Activated naive CD8-positive, alpha-beta T cell treated with anti-CD3 and anti-CD28 coated beads, Interleukin-2, amount 10 ng/mL, durations not matched to agents 7 days and 5 days (primary cell): Measurements from ENCODE around the gene RNF186. TPM values are rescaled to one million over a fixed set of nuclear protein-coding genes. Genes with fewer than 3 reads are reported as not detected.

Experiments
- ATAC-seq: fragments of 150-1000 bp; cut with Tn5 transposase; one replicate; pipeline ENCODE4 v1.10.0; 2021; ENCODE audit warnings: low read depth, moderate library complexity
- POLR2A ChIA-PET: fragments of 350-600 bp; sonication (Branson Sonifier 250); formaldehyde crosslinking; loops from one replicate; lab custom pipeline; 2021; ENCODE audit warnings: antibody characterized with exemption; lab: Charles Lee
- DNase-seq: peaks from one replicate; pipeline ENCODE4 v3.0.0; 2021
- H3K27ac Mint-ChIP-seq: one replicate; pipeline ENCODE4 v1.8.0; 2022; ENCODE audit warnings: mild to moderate bottlenecking, mixed read lengths
- H3K27me3 Mint-ChIP-seq: one replicate; pipeline ENCODE4 v1.8.0; 2022; ENCODE audit warnings: mild to moderate bottlenecking, moderate library complexity, mixed read lengths
- H3K36me3 Mint-ChIP-seq: one replicate; pipeline ENCODE4 v1.8.0; 2021; ENCODE audit warnings: mild to moderate bottlenecking, mixed read lengths
- H3K4me1 Mint-ChIP-seq: one replicate; pipeline ENCODE4 v1.8.0; 2021; ENCODE audit warnings: mixed read lengths
- H3K4me3 Mint-ChIP-seq: one replicate; pipeline ENCODE4 v1.8.0; 2022; ENCODE audit warnings: mild to moderate bottlenecking, moderate library complexity, mixed read lengths
- H3K9me3 Mint-ChIP-seq: one replicate; pipeline ENCODE4 v1.8.0; 2021; ENCODE audit warnings: mixed read lengths
- total RNA-seq, 2 experiments: library from RNA; stranded (reverse); gene quantifications; one replicate each; pipeline ENCODE4 v1.2.3, GENCODE V29; 2021

RNF186 gene
- total RNA-seq, 2 experiments from 2014 or later: not detected

- ATAC-seq: no peak
- H3K36me3 Mint-ChIP-seq: no peaks in the 10 kb centered on the region
- POLR2A ChIA-PET: no interaction called here
- no peak overlapping the region for H3K27ac Mint-ChIP-seq
- DNase-seq: no peak
- H3K4me1 Mint-ChIP-seq: no peaks in the 10 kb centered on the region
- peaks cover 37% of the 10 kb centered on the region for H3K27me3 Mint-ChIP-seq
- H3K4me3 Mint-ChIP-seq: no peak overlapping the region
- no peaks in the 10 kb centered on the region for H3K9me3 Mint-ChIP-seq
These were observed 31.3 kb upstream of the RNF186 start for GRCh38 chr1:19846338-19846737.

- Mint-ChIP-seq H3K4me1 (no peaks in the 10 kb centered on the region), H3K36me3 (no peaks in the 10 kb centered on the region), H3K27me3 (peaks cover 37% of the 10 kb centered on the region), H3K4me3 (no peak overlapping the region), H3K9me3 (no peaks in the 10 kb centered on the region), H3K27ac (no peak overlapping the region)
- DNase-seq: no peak
- ATAC-seq: no peak
- POLR2A ChIA-PET: no interaction called here
These were observed 30.5 kb upstream of the RNF186 start for GRCh38 chr1:19845555-19845954.

GRCh38 chr1:19844731-19845495, 29.8 kb upstream of the RNF186 start:
- POLR2A ChIA-PET: no interaction called here

GRCh38 chr1:19840228-19840627, 25.1 kb upstream of the RNF186 start:
- Mint-ChIP-seq H3K4me3 (no peak overlapping the region), H3K9me3 (peaks cover 2% of the 10 kb centered on the region)

More at GRCh38 chr1:19844731-19845495, 29.8 kb upstream of the RNF186 start:
- no peaks in the 10 kb centered on the region for H3K9me3 Mint-ChIP-seq
- ATAC-seq: no peak
- no peak for DNase-seq
- no peak overlapping the region for H3K4me3 Mint-ChIP-seq
- no peaks in the 10 kb centered on the region for H3K4me1 Mint-ChIP-seq
- H3K27me3 Mint-ChIP-seq: peaks cover 39% of the 10 kb centered on the region
- no peak overlapping the region for H3K27ac Mint-ChIP-seq
- H3K36me3 Mint-ChIP-seq: no peaks in the 10 kb centered on the region

GRCh38 chr1:19837866-19838265, 22.8 kb upstream of the RNF186 start:
- H3K4me1 Mint-ChIP-seq: no peaks in the 10 kb centered on the region
- H3K27me3 Mint-ChIP-seq: peaks cover 54% of the 10 kb centered on the region
- H3K4me3 Mint-ChIP-seq: no peak overlapping the region

More at GRCh38 chr1:19840228-19840627, 25.1 kb upstream of the RNF186 start:
- Mint-ChIP-seq H3K27ac (no peak overlapping the region), H3K4me1 (no peaks in the 10 kb centered on the region), H3K36me3 (no peaks in the 10 kb centered on the region), H3K27me3 (peaks cover 48% of the 10 kb centered on the region)
- ATAC-seq (no peak), DNase-seq (no peak)
- POLR2A ChIA-PET: no interaction called here

GRCh38 chr1:19835578-19835977, 20.5 kb upstream of the RNF186 start:
- H3K4me3 Mint-ChIP-seq: no peak overlapping the region
- no peak overlapping the region for H3K27ac Mint-ChIP-seq
- H3K9me3 Mint-ChIP-seq: peaks cover 4% of the 10 kb centered on the region
- ATAC-seq: no peak
- POLR2A ChIA-PET: no interaction called here
- no peaks in the 10 kb centered on the region for H3K36me3 Mint-ChIP-seq
- peaks cover 9% of the 10 kb centered on the region for H3K4me1 Mint-ChIP-seq
- peaks cover 65% of the 10 kb centered on the region for H3K27me3 Mint-ChIP-seq
- no peak for DNase-seq

More at GRCh38 chr1:19837866-19838265, 22.8 kb upstream of the RNF186 start:
- no peak overlapping the region for H3K27ac Mint-ChIP-seq
- no peaks in the 10 kb centered on the region for H3K36me3 Mint-ChIP-seq
- no peak for ATAC-seq
- DNase-seq: no peak
- peaks cover 2% of the 10 kb centered on the region for H3K9me3 Mint-ChIP-seq
- POLR2A ChIA-PET: no interaction called here

GRCh38 chr1:19831441-19831840, 16.4 kb upstream of the RNF186 start:
- no peaks in the 10 kb centered on the region for H3K36me3 Mint-ChIP-seq
- POLR2A ChIA-PET: interaction anchor here (0.6 kb wide), 1 partner anchor 1345 kb away, joined by 3 read pairs; no protein-coding TSS in a partner anchor
- no peak overlapping the region for H3K4me3 Mint-ChIP-seq
- H3K4me1 Mint-ChIP-seq: peaks cover 9% of the 10 kb centered on the region
- no peak for DNase-seq
- peaks cover 6% of the 10 kb centered on the region for H3K9me3 Mint-ChIP-seq
- H3K27ac Mint-ChIP-seq: no peak overlapping the region
- ATAC-seq: no peak
- peaks cover 59% of the 10 kb centered on the region for H3K27me3 Mint-ChIP-seq

- Mint-ChIP-seq H3K4me3 (no peak overlapping the region), H3K27ac (no peak overlapping the region), H3K27me3 (peaks cover 41% of the 10 kb centered on the region), H3K36me3 (no peaks in the 10 kb centered on the region), H3K4me1 (peaks cover 13% of the 10 kb centered on the region), H3K9me3 (peaks cover 4% of the 10 kb centered on the region)
- ATAC-seq: no peak
- no peak for DNase-seq
- POLR2A ChIA-PET: no interaction called here
These were observed 13.5 kb upstream of the RNF186 start for GRCh38 chr1:19828546-19828945.

- POLR2A ChIA-PET: no interaction called here
- Mint-ChIP-seq H3K9me3 (peaks cover 2% of the 10 kb centered on the region), H3K4me1 (peaks cover 4% of the 10 kb centered on the region), H3K27ac (no peak overlapping the region), H3K36me3 (no peaks in the 10 kb centered on the region), H3K4me3 (no peak overlapping the region), H3K27me3 (peaks cover 17% of the 10 kb centered on the region)
- DNase-seq: no peak
- no peak for ATAC-seq
These were observed 10.2 kb upstream of the RNF186 start for GRCh38 chr1:19825298-19825697.

- Mint-ChIP-seq H3K9me3 (peaks cover 2% of the 10 kb centered on the region), H3K27ac (no peak overlapping the region), H3K4me3 (no peak overlapping the region), H3K27me3 (peaks cover 21% of the 10 kb centered on the region), H3K4me1 (peaks cover 4% of the 10 kb centered on the region), H3K36me3 (no peaks in the 10 kb centered on the region)
- POLR2A ChIA-PET: no interaction called here
- DNase-seq: no peak
- no peak for ATAC-seq
These were observed 9.5 kb upstream of the RNF186 start for GRCh38 chr1:19824541-19824940.

GRCh38 chr1:19824036-19824435, 9.0 kb upstream of the RNF186 start:
- no peak overlapping the region for H3K27ac Mint-ChIP-seq
- POLR2A ChIA-PET: no interaction called here
- ATAC-seq (no peak), DNase-seq (no peak)
- no peaks in the 10 kb centered on the region for H3K36me3 Mint-ChIP-seq
- peaks cover 2% of the 10 kb centered on the region for H3K9me3 Mint-ChIP-seq
- peaks cover 19% of the 10 kb centered on the region for H3K27me3 Mint-ChIP-seq
- H3K4me1 Mint-ChIP-seq: peaks cover 4% of the 10 kb centered on the region
- no peak overlapping the region for H3K4me3 Mint-ChIP-seq

- peaks cover 3% of the 10 kb centered on the region for H3K4me1 Mint-ChIP-seq
- H3K27ac Mint-ChIP-seq: no peak overlapping the region
- H3K4me3 Mint-ChIP-seq: no peak overlapping the region
- no peaks in the 10 kb centered on the region for H3K9me3 Mint-ChIP-seq
- POLR2A ChIA-PET: no interaction called here
- H3K36me3 Mint-ChIP-seq: no peaks in the 10 kb centered on the region
- DNase-seq (no peak), ATAC-seq (no peak)
- peaks cover 12% of the 10 kb centered on the region for H3K27me3 Mint-ChIP-seq
These were observed 4.6 kb upstream of the RNF186 start for GRCh38 chr1:19819701-19820100.

- Mint-ChIP-seq H3K4me1 (no peaks in the 10 kb centered on the region), H3K27ac (no peak overlapping the region), H3K4me3 (no peak overlapping the region), H3K27me3 (peaks cover 12% of the 10 kb centered on the region), H3K36me3 (no peaks in the 10 kb centered on the region), H3K9me3 (no peaks in the 10 kb centered on the region)
- DNase-seq (no peak), ATAC-seq (no peak)
- POLR2A ChIA-PET: no interaction called here
These were observed 3.2 kb upstream of the RNF186 start for GRCh38 chr1:19818324-19818723.

GRCh38 chr1:19817160-19817559, 2.1 kb upstream of the RNF186 start:
- H3K27ac Mint-ChIP-seq: no peak overlapping the region
- H3K36me3 Mint-ChIP-seq: no peaks in the 10 kb centered on the region
- no peak for ATAC-seq
- H3K4me1 Mint-ChIP-seq: no peaks in the 10 kb centered on the region
- no peaks in the 10 kb centered on the region for H3K9me3 Mint-ChIP-seq
- H3K4me3 Mint-ChIP-seq: no peak overlapping the region
- POLR2A ChIA-PET: interaction anchor here (0.7 kb wide), 1 partner anchor 16 kb away, joined by 5 read pairs; no protein-coding TSS in a partner anchor
- peaks cover 13% of the 10 kb centered on the region for H3K27me3 Mint-ChIP-seq
- no peak for DNase-seq
